Activated CD8-positive, alpha-beta memory T cell treated with anti-CD3 and anti-CD28 coated beads, Interleukin-2, amount 50 U/mL, for 24 hours (primary cell): ENCODE measurements around the gene CA5B.
"Not testable (repeated sequence)": the region's sequence is repeated elsewhere in the genome, so short reads cannot be mapped to it uniquely, and the experiment has no call there.

ENCODE experiments used
- DNase-seq: peaks from one replicate; pipeline ENCODE4 v3.0.0-alpha.2; 2020; ENCODE audit errors: extremely low read depth

Gene CA5B

DNA sequence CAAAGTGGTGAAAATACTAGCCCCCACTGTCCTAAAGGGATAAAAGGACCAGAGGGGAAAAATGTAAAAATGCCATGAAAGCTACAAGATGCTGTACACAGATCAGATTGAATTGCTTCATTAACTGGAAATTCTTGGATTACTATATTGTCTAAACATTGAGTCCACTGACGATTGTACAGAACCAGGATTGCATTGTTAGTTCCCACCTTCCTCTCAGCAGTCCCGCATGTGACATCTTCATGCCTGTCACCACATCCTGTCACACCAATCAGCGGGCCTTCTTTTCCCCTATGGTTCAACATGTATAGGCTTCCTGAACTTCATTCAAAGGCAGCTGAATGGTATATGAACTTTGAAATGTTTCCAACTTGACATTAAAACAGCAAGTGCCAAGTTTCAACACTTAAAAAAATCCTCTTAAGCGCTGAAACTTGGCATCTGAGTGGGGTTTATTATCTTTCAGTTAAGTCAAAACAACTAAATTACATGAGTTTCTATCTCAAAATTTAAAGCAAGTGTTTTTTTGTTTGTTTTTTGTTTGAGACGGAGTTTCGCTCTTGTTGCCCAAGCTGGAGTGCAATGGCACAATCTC is 76.8 kb downstream of the CA5B start:
- no peak for DNase-seq

DNA sequence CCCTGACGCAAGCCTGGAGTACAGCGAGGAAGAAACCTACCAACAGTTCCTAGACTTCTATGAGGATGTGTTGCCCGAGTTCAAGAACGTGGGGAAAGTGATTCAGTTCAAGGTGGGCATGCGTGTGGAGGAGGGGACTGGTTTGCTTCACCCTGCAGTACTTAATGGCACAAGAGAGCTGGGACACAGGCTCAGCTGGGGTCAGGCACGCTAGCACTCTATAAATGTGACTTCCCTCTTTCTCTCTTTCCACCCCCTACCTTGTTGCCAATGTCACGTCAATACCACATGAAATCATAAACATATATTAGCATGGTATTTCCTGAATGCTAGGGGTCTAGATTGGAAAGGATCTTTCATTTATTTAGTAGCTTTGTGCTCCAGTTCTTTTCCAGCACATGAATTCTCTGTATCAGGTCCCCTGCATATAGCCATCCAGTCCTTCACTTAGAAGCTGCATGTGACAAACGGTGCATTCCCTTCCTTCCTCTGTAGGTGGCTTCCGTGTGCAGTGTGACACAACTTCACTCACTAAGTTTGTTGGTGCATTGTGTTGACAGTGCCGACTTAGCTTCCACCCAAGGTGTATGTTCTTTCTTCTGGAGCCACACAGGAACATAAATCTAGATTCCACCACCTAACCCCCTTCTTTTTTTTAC is 77.8 kb downstream of the CA5B start:
- no peak for DNase-seq

DNA sequence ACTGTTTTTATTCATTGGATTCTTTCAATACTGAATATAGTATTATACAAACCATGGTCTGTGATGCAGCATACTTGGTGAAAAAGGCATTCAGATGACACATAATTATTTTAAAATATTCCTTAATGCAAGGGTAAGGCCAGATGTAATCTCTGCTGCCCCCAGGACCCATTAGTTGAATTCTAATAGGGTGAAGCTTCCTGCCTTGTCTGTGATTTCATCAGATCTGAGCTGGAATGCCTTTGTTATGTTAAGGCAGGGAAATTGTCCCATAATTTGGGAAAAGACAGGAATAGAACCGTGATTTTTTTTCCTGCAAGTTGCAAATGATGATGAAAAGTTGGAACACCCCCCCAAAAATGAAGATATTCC is 78.4 kb downstream of the CA5B start:
- no peak for DNase-seq

DNA sequence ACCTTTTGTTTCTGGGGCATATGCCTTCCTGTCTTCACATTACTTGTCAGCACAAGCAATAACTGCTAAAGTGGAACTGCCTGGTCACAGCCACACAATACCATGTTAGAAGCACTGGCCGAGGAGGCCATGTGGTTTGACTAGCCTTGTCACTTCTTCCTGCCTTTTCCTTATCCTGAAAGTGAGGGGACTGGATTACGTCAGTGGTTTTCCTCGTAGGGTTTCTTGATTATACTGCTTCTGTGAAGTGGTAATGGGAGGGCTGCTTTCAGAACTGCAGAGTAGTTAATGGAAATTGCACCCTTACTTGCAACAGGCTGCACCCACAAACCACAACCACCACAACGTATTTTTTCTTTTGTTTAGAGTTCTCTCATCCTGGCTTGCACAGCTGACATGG is 78.8 kb downstream of the CA5B start:
- no peak for DNase-seq

DNA sequence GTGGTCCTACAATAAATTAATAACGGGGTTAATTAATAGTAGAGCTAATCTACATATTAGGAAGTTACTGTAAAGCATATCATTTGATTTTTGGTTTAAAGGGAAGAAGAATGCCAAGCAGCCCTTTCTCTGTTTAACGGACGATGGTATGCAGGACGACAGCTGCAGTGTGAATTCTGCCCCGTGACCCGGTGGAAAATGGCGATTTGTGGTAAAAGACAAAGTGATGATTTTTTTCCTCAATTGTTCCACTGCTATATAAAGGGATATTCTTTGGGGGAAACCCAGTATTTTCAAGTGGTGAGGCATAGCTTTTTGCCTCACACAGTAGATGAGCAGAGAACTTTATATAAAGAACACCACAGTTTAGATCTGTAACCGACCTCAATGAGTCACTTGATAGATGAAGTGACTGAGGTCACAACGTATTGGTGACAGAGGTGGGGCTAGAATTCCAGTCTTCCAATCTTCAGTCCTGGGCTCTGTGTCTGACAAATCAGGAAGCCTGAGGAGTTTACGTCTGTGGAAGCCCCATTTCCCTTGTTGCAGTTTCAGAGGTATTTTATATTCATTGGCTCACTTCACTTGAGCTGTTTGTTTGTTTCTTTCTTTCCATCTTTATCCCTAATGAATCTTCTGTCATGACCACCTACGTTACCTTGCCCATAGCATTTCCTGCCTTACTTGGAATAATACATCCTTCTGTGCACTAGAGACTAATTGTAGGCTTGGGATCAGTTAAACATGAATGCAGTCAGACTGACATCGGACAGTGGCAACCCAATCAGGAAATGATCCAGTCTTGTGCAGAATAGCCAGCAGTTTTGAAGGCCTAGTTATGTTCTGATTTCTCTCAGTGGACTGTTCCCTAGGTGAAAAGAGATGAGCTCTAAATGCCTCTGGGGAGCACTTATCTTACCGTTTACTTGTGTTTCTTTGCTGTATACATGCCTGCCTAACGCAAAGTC is 82.3 kb downstream of the CA5B start:
- no peak for DNase-seq

DNA sequence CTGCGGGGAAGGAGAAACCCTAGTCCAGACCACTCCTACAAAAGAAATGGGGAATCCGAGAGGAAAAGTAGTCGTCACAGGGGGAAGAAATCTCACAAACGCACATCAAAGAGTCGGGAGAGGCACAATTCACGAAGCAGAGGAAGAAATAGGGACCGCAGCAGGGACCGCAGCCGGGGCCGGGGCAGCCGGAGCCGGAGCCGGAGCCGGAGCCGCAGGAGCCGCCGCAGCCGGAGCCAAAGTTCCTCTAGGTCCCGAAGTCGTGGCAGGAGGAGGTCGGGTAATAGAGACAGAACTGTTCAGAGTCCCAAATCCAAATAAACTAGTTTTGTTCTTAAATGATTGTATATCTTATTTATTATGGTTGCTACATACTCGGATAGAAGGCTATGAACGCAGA is 84.9 kb downstream of the CA5B start:
- no peak for DNase-seq

DNA sequence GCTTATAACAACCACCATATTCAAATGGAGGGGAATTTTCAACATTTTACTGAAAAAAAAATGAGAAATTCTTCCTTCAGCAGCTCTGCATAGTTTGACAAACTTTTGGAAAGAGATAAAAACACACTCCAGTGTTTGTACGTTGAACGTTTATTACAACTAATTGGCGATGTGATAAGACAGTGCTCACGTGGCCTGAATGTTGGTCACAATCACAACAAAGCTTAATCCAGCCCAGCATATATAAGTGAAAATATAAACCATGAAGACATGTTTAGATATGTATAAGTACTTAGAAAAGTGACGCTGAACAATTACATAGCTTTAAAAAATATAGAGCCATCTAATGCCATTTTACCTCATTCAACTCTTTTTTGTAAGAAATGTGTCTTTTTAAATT is 87.9 kb downstream of the CA5B start:
- DNase-seq = no peak

DNA sequence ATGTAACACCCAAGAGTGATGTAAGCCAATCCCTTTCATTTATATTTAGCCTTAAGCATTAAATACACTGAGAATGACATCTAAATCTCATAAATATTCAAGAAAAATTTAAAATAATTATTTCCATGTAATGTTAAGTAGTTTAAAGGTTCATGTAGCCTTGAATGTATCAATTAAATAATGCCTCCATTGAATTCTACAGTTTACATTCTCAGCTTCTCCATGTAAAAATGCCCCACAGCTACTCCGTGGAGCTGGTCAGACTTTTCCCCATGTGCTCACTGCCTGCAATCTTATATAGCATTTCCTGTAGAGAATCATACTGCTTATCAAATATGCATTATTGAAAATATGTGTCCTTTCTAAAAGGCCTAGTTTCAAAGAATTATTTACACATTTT is 91.1 kb downstream of the CA5B start:
- no peak for DNase-seq

DNA sequence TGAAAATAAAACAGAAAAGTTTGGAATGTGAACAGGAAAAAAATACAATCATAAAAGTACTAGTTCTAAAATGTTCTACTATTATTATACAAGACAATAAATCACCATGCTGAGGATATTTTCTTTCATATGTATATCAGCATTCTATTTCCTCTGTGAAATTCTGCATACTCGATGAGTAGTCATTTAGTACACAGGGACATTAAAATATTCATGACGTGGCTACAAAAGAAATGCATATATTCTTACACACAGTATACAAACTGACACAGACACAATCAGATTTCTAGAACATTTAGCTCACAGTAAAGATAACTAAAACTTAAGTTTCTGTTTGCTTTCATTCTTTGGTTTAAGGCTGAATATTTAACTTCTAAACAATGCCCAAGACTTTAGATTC is 93.3 kb downstream of the CA5B start:
- DNase-seq = not testable (repeated sequence)

DNA sequence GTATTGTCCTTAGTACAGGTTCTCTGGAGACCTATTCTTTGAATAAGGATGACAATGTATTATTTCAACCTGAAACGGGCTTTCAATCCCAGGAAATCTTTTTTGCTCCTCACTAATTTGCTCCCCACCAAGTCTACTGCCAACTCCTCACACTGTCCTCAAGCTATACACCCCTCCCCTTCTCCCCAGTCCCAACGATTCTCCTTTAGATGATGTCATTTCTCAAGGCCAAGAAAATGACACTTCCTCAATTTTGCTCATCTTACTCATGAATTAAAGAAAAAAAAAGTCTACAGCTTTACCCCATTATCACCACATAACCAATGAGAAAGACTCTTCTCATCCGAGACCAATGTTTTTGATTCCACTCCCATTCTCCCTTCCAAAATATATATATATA is 96.0 kb downstream of the CA5B start:
- DNase-seq = no peak

DNA sequence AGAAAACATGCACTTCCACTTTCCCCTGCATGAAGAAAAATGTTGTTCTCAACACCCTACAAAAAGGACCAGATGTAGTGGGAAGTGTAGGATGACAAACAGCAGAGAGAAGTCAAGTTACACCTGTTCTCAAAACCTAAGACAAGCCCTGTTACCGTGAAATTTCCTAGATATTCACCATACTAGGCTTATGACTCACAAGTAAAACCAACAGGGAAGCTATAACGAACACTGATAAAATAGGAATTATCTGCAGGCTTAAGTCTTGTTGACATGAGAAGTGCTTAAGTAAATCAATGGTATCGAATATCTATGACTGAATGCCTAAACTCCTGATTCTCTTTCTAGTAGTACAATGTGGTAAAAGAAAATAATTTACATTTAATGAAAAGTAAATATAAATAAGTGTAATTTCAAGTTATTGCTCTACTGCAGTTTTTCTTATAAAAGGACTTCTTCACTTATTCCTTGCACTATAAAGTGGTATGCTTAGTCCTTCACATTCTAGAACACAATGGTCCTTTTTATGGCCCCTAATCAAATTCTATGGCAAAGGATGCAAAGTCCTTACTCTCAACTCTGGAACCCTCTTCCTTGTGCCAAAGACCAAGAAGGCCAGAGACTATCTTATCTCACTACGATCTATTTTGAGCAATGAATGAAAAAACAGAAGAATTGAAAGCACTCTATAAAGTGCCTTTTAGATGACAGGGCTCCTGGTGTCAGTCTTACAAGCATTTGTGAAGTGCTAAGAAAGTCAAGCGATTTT is 96.9 kb downstream of the CA5B start:
- no peak for DNase-seq
